MCF 10A (cell line): Measurements from ENCODE around the gene BAZ1A. TPM values are rescaled to one million over a fixed set of nuclear protein-coding genes. Genes with fewer than 3 reads are reported as not detected.

ENCODE experiments used
- BruUV-seq: library from RNA; stranded (reverse); fragments of 400-500 nt; replicated peaks from 2 replicates; lab custom pipeline; 2021; lab: Mats Ljungman, UMichigan
- CTCF ChIA-PET: fragments of 300-600 bp; sonication (Branson Sonifier 250); formaldehyde crosslinking; extraction: SDS; loops from one replicate; lab custom pipeline; 2021; ENCODE audit warnings: antibody characterized with exemption, inconsistent platforms; lab: Yijun Ruan, JAX
- POLR2A ChIA-PET: fragments of 300-600, 350-650 bp; sonication (Branson Sonifier 250); formaldehyde crosslinking; extraction: SDS; loops from one replicate; lab custom pipeline; 2020; ENCODE audit warnings: antibody characterized with exemption, inconsistent platforms; lab: Yijun Ruan, JAX
- DNase-seq: peaks from one replicate; pipeline ENCODE4 v3.0.0-alpha.2; 2018; ENCODE audit not compliant: unreplicated experiment
- H3K27ac Mint-ChIP-seq: one replicate; pipeline ENCODE4 v1.8.0; 2022; ENCODE audit warnings: mild to moderate bottlenecking, low read depth, mixed read lengths; ENCODE audit not compliant: unreplicated experiment
- H3K27me3 Mint-ChIP-seq: one replicate; pipeline ENCODE4 v1.8.0; 2022; ENCODE audit warnings: mixed read lengths; ENCODE audit not compliant: insufficient read depth, unreplicated experiment
- H3K36me3 Mint-ChIP-seq: one replicate; pipeline ENCODE4 v1.8.0; 2022; ENCODE audit warnings: mild to moderate bottlenecking, moderate library complexity, mixed read lengths; ENCODE audit not compliant: insufficient read depth, unreplicated experiment
- H3K4me1 Mint-ChIP-seq: one replicate; pipeline ENCODE4 v1.8.0; 2022; ENCODE audit warnings: mixed read lengths; ENCODE audit not compliant: insufficient read depth, unreplicated experiment
- H3K4me3 Mint-ChIP-seq: one replicate; pipeline ENCODE4 v1.8.0; 2022; ENCODE audit warnings: mild to moderate bottlenecking, moderate library complexity, mixed read lengths; ENCODE audit not compliant: unreplicated experiment
- H3K9me3 Mint-ChIP-seq: one replicate; pipeline ENCODE4 v1.8.0; 2022; ENCODE audit warnings: mixed read lengths; ENCODE audit not compliant: unreplicated experiment
- CTCF ChIP-seq: fragments of 200-600 bp; IDR thresholded peaks from one replicate; pipeline ENCODE4 v1.8.0; 2022; ENCODE audit warnings: antibody characterized with exemption, mild to moderate bottlenecking; ENCODE audit not compliant: unreplicated experiment
- intact Hi-C: fragments of 100-400 bp; cut with micrococcal nuclease; formaldehyde crosslinking; loops from 2 replicates; pipeline ENCODE4 v1.14.1; 2022
- total RNA-seq: library from RNA; stranded (reverse); gene quantifications from 2 replicates; pipeline ENCODE4 v1.2.3, GENCODE V29; 2022

The BAZ1A gene
- total RNA-seq, 1 experiment from 2014 or later = 44.6 TPM

GRCh38 chr14:34912966-34913365, 37.8 kb upstream of the BAZ1A start:
- no peak overlapping the region for H3K27ac Mint-ChIP-seq
- ChIA-PET CTCF (interaction anchor here (0.5 kb wide), 1 partner anchor 902 kb away, joined by 4 read pairs; no protein-coding TSS in a partner anchor), POLR2A (no interaction called here)
- no peaks in the 10 kb centered on the region for H3K36me3 Mint-ChIP-seq
- no peak for TF ChIP-seq CTCF
- no peaks in the 10 kb centered on the region for H3K4me1 Mint-ChIP-seq
- DNase-seq = no peak
- no peak overlapping the region for H3K4me3 Mint-ChIP-seq
- no peaks in the 10 kb centered on the region for H3K27me3 Mint-ChIP-seq
- intact Hi-C loops = no loop called here
- H3K9me3 Mint-ChIP-seq = no peaks in the 10 kb centered on the region
- no TSS peak for BruUV-seq

- intact Hi-C loops = no loop called here
- Mint-ChIP-seq H3K27ac (no peak overlapping the region), H3K9me3 (no peaks in the 10 kb centered on the region), H3K4me1 (no peaks in the 10 kb centered on the region), H3K4me3 (no peak overlapping the region), H3K36me3 (no peaks in the 10 kb centered on the region), H3K27me3 (no peaks in the 10 kb centered on the region)
- TF ChIP-seq CTCF = no peak
- no TSS peak for BruUV-seq
- ChIA-PET CTCF (interaction anchor here (0.6 to 1.3 kb wide), 2 partner anchors 87 to 93 kb away, joined by 4 read pairs; no protein-coding TSS in a partner anchor), POLR2A (no interaction called here)
- peak; percentile 12 for DNase-seq
These were observed 37.0 kb upstream of the BAZ1A start for GRCh38 chr14:34912182-34912581.

GRCh38 chr14:34911209-34912150, 36.3 kb upstream of the BAZ1A start:
- ChIA-PET POLR2A (interaction anchor here (1.4 kb wide), 2 partner anchors 34 to 60 kb away, joined by 3 read pairs; no protein-coding TSS in a partner anchor), CTCF (interaction anchor here (1.3 kb wide), 1 partner anchor 86 kb away, joined by 4 read pairs; no protein-coding TSS in a partner anchor)
- no TSS peak for BruUV-seq
- no peaks in the 10 kb centered on the region for H3K27me3 Mint-ChIP-seq
- no peak overlapping the region for H3K4me3 Mint-ChIP-seq
- H3K36me3 Mint-ChIP-seq = no peaks in the 10 kb centered on the region
- no peak for TF ChIP-seq CTCF
- intact Hi-C loops = no loop called here
- no peak overlapping the region for H3K27ac Mint-ChIP-seq
- H3K4me1 Mint-ChIP-seq = no peaks in the 10 kb centered on the region
- no peaks in the 10 kb centered on the region for H3K9me3 Mint-ChIP-seq
- DNase-seq = peak; percentile 10

GRCh38 chr14:34906287-34906686, 31.1 kb upstream of the BAZ1A start:
- intact Hi-C loops = no loop called here
- no peak for DNase-seq
- ChIA-PET CTCF (no interaction called here), POLR2A (no interaction called here)
- Mint-ChIP-seq H3K27me3 (no peaks in the 10 kb centered on the region), H3K27ac (no peak overlapping the region), H3K9me3 (no peaks in the 10 kb centered on the region), H3K36me3 (no peaks in the 10 kb centered on the region), H3K4me3 (no peak overlapping the region), H3K4me1 (no peaks in the 10 kb centered on the region)
- no TSS peak for BruUV-seq
- no peak for TF ChIP-seq CTCF
